Right atrium auricular region (tissue), 2 donors: Measurements from ENCODE around the gene SAMD9. TPM values are rescaled to one million over a fixed set of nuclear protein-coding genes. Genes with fewer than 3 reads are reported as not detected.
A peak's percentile ranks its signal among the peaks of the same experiment; 100 is the strongest.
"Not testable (repeated sequence)": the region's sequence is repeated elsewhere in the genome, so short reads cannot be mapped to it uniquely, and the experiment has no call there.

Source experiments
- DNase-seq: peaks from one replicate; pipeline ENCODE4 v3.0.0-alpha.2; 2019; ENCODE audit warnings: low spot score
- H3K27ac ChIP-seq, 2 donors: fragments of 200-600 bp; sonication (generic); 1 replicate in 1 of 2; 2 replicates in 1 of 2; pipeline ENCODE4 v1.5.1; 2016 to 2019
- H3K27me3 ChIP-seq, 2 donors: fragments of 200-600 bp; sonication (generic); one replicate each; pipeline versions ENCODE4 v1.5.1 to v1.6.0; 2017 to 2019
- H3K36me3 ChIP-seq: fragments of 200-600 bp; sonication (generic); one replicate; pipeline ENCODE4 v1.5.1; 2016
- H3K4me1 ChIP-seq, 2 donors: fragments of 200-600 bp; sonication (generic); one replicate each; pipeline versions ENCODE4 v1.5.1 to v1.6.0; 2017 to 2019
- H3K4me3 ChIP-seq, 2 donors: fragments of 200-600 bp; sonication (generic); 1 replicate in 1 of 2; 2 replicates in 1 of 2; pipeline ENCODE4 v1.5.1; 2017 to 2019; ENCODE audit warnings: mild to moderate bottlenecking in 1 of 2, moderate library complexity in 1 of 2
- H3K9me3 ChIP-seq, 2 donors: fragments of 200-600 bp; sonication (generic); one replicate each; pipeline ENCODE4 v1.5.1; 2019
- CTCF ChIP-seq, 2 donors: fragments of 200-600 bp; sonication (generic); IDR thresholded peaks; one replicate each; pipeline ENCODE4 v1.5.1; 2019; ENCODE audit warnings: antibody characterized with exemption in 2 of 2
- total RNA-seq, 2 donors: library from RNA; depleted of rRNA; stranded (reverse); fragments of >200 nt; gene quantifications; one replicate each; pipeline ENCODE4 v1.1.0, GENCODE V29; 2016

Gene SAMD9
- total RNA-seq, 2 donors from 2014 or later, result 2.3 to 3.6 TPM

- H3K27ac ChIP-seq, result no peak overlapping the region
- H3K4me3 ChIP-seq, result no peak overlapping the region
- H3K36me3 ChIP-seq, result no peaks in the 10 kb centered on the region
- no peak for DNase-seq
- no peak for TF ChIP-seq CTCF (IDR thresholded peaks at IDR 0.05)
- no peaks in the 10 kb centered on the region for H3K27me3 ChIP-seq
- no peaks in the 10 kb centered on the region for H3K4me1 ChIP-seq
- H3K9me3 ChIP-seq, result peaks cover 0 to 6% of the 10 kb centered on the region in 2 donors
These were observed 24.9 kb downstream of the SAMD9 start for GRCh38 chr7:93092757-93093370.

GRCh38 chr7:93073357-93073756 lies 44.4 kb downstream of the SAMD9 start:
- H3K27me3 ChIP-seq, H3K4me3 ChIP-seq, H3K36me3 ChIP-seq, H3K4me1 ChIP-seq, DNase-seq, H3K27ac ChIP-seq: not testable (repeated sequence)
- peaks cover 0 to 13% of the 10 kb centered on the region in 2 donors for H3K9me3 ChIP-seq

GRCh38 chr7:93062599-93062998 lies 55.2 kb downstream of the SAMD9 start:
- DNase-seq, result no peak
- H3K4me3 ChIP-seq, result no peak overlapping the region
- no peak overlapping the region for H3K27ac ChIP-seq
- H3K9me3 ChIP-seq, result peaks cover 0 to 15% of the 10 kb centered on the region in 2 donors
- no peaks in the 10 kb centered on the region for H3K36me3 ChIP-seq
- no peak for TF ChIP-seq CTCF (IDR thresholded peaks at IDR 0.05)
- no peaks in the 10 kb centered on the region for H3K4me1 ChIP-seq
- no peaks in the 10 kb centered on the region for H3K27me3 ChIP-seq

GRCh38 chr7:93060865-93061264 lies 56.9 kb downstream of the SAMD9 start:
- H3K36me3 ChIP-seq, result no peaks in the 10 kb centered on the region
- no peak for TF ChIP-seq CTCF (IDR thresholded peaks at IDR 0.05)
- peaks cover 0 to 7% of the 10 kb centered on the region in 2 donors for H3K9me3 ChIP-seq
- H3K4me1 ChIP-seq, result no peaks in the 10 kb centered on the region
- no peak for DNase-seq
- H3K27ac ChIP-seq, result no peak overlapping the region
- H3K4me3 ChIP-seq, result no peak overlapping the region
- no peaks in the 10 kb centered on the region for H3K27me3 ChIP-seq

GRCh38 chr7:93060025-93060424 lies 57.8 kb downstream of the SAMD9 start:
- DNase-seq, result no peak
- Histone ChIP-seq H3K27me3 (no peaks in the 10 kb centered on the region), H3K4me1 (no peaks in the 10 kb centered on the region), H3K9me3 (no peaks in the 10 kb centered on the region), H3K27ac (no peak overlapping the region), H3K4me3 (no peak overlapping the region), H3K36me3 (no peaks in the 10 kb centered on the region)
- TF ChIP-seq CTCF (IDR thresholded peaks at IDR 0.05), result no peak

GRCh38 chr7:93056621-93057020 lies 61.2 kb downstream of the SAMD9 start:
- not testable (repeated sequence) for H3K9me3 ChIP-seq, H3K27ac ChIP-seq, DNase-seq, H3K27me3 ChIP-seq, H3K4me3 ChIP-seq, H3K36me3 ChIP-seq, H3K4me1 ChIP-seq

- no peaks in the 10 kb centered on the region for H3K9me3 ChIP-seq
- no peak overlapping the region for H3K27ac ChIP-seq
- no peak for DNase-seq
- no peaks in the 10 kb centered on the region for H3K27me3 ChIP-seq
- no peaks in the 10 kb centered on the region for H3K4me1 ChIP-seq
- peak; percentile 70 to 81 for TF ChIP-seq CTCF (IDR thresholded peaks at IDR 0.05)
- H3K4me3 ChIP-seq, result no peak overlapping the region
- H3K36me3 ChIP-seq, result no peaks in the 10 kb centered on the region
These were observed 62.2 kb downstream of the SAMD9 start for GRCh38 chr7:93055543-93056107.
